ENCODE results near the gene ITGAV. TPM values are rescaled to one million over a fixed set of nuclear protein-coding genes. Genes with fewer than 3 reads are reported as not detected.

ITGAV gene
- total and polyA plus RNA-seq, 2 donors (not counting 3 experiments of a cell fraction or from before 2014, with no cell fraction given), result 61.8 to 131 TPM

GRCh38 chr2:186599186-186599778 is 9.4 kb downstream of the ITGAV start:
- POLR2A ChIA-PET, result no interaction called here
- DNase-seq (ENCODE audit: low read depth, low spot score), result peak; percentile 65
- intact Hi-C loops (cut with micrococcal nuclease), result no loop called here

GRCh38 chr2:186603286-186603685 is 13.4 kb downstream of the ITGAV start:
- ChIA-PET POLR2A (interaction anchor here (2.0 kb wide), 1 partner anchor 14 kb away, joined by 4 read pairs; the partner anchor contains the start of gene ITGAV), CTCF (interaction anchor here (2.0 to 2.7 kb wide), 2 partner anchors 14 to 38 kb away, joined by 5 to 9 read pairs; partner anchors contain the start of gene ITGAV)
- intact Hi-C loops (cut with micrococcal nuclease) (no loop called here), dilution Hi-C loops (cut with MboI; ENCODE audit: extremely low pct_ligation_motif_present, low sequenced_read_pairs) (no loop called here)
- Histone ChIP-seq H2AFZ (ENCODE audit: low read depth, low read length) (no peak overlapping the region), H3K9ac (replicated peaks; ENCODE audit: extremely low read depth, insufficient read depth, low read length) (no peak overlapping the region), H3K4me3 (replicated peaks in 1 of 3; ENCODE audit: insufficient read depth in 1 of 3, low read depth in 1 of 3, low read length in 3 of 3) (no peak overlapping the region), H3K9me3 (replicated peaks; ENCODE audit: control insufficient read depth, insufficient read depth, low read length) (no peaks in the 10 kb centered on the region), H3K27ac (ENCODE audit: insufficient read depth, low read depth, low read length) (no peak overlapping the region), H3K79me2 (ENCODE audit: control insufficient read depth, insufficient read depth, low read length) (peaks cover 62% of the 10 kb centered on the region), H3K9me1 (replicated peaks; ENCODE audit: control insufficient read depth, extremely low read depth, insufficient read depth, low read length) (no peaks in the 10 kb centered on the region), H4K20me1 (replicated peaks; ENCODE audit: control insufficient read depth, extremely low read depth, insufficient read depth, low read length) (peaks cover 1% of the 10 kb centered on the region), H3K36me3 (ENCODE audit: control insufficient read depth in 2 of 2, extremely low read depth in 1 of 2, insufficient read depth in 2 of 2, low read length in 2 of 2) (peaks cover 7 to 17% of the 10 kb centered on the region in 2 experiments), H3K4me2 (ENCODE audit: insufficient read depth, low read length) (no peak overlapping the region), H3K4me1 (ENCODE audit: control insufficient read depth, extremely low read depth, insufficient read depth, low read length) (peaks cover 28% of the 10 kb centered on the region), H3K27me3 (ENCODE audit: control insufficient read depth in 2 of 2, insufficient read depth in 2 of 2, low read length in 2 of 2) (no peaks in the 10 kb centered on the region)
- BruUV-seq (replicated peaks), result no TSS peak
- TF ChIP-seq JUN (IDR thresholded peaks at IDR 0.05; ENCODE audit: borderline replicate concordance, insufficient read depth, insufficient read length, low read depth) (peak; percentile 28), CTCF (IDR thresholded peaks at IDR 0.05; ENCODE audit: extremely low read depth in 1 of 2, insufficient read depth in 1 of 2, low read depth in 1 of 2, low read length in 2 of 2) (no peak), MAX (IDR thresholded peaks at IDR 0.05; ENCODE audit: insufficient read depth, insufficient read length) (no peak)
- DNase-seq (ENCODE audit: low read depth, low spot score) (peak; percentile 93), FAIRE-seq (peak; percentile 35)

More at GRCh38 chr2:186599186-186599778, 9.4 kb downstream of the ITGAV start:
- TF ChIP-seq FOS (IDR thresholded peaks at IDR 0.05; ENCODE audit: borderline replicate concordance, insufficient read depth, low read length), result peak; percentile 45
- TF ChIP-seq GATA2 (IDR thresholded peaks at IDR 0.05; ENCODE audit: insufficient read depth, insufficient read length, low read depth, low read length), result no peak
- no peaks in the 10 kb centered on the region for H4K20me1 ChIP-seq (replicated peaks; ENCODE audit: control insufficient read depth, extremely low read depth, insufficient read depth, low read length)
- BruUV-seq (replicated peaks), result no TSS peak
- no peak overlapping the region for H3K4me2 ChIP-seq (ENCODE audit: insufficient read depth, low read length)
- H3K9me1 ChIP-seq (replicated peaks; ENCODE audit: control insufficient read depth, extremely low read depth, insufficient read depth, low read length), result no peaks in the 10 kb centered on the region
- no peak overlapping the region for H3K27ac ChIP-seq (ENCODE audit: insufficient read depth, low read depth, low read length)
- CTCF ChIA-PET, result interaction anchor here (1.0 to 3.3 kb wide), 3 partner anchors 10 to 95 kb away, joined by 3 to 11 read pairs (median 4); no protein-coding TSS in a partner anchor
- H3K79me2 ChIP-seq (ENCODE audit: control insufficient read depth, insufficient read depth, low read length), result peaks cover 70% of the 10 kb centered on the region
- no peak overlapping the region for H3K4me3 ChIP-seq (replicated peaks in 1 of 3; ENCODE audit: insufficient read depth in 1 of 3, low read depth in 1 of 3, low read length in 3 of 3)
- peaks cover 4 to 7% of the 10 kb centered on the region in 2 experiments for H3K36me3 ChIP-seq (ENCODE audit: control insufficient read depth in 2 of 2, extremely low read depth in 1 of 2, insufficient read depth in 2 of 2, low read length in 2 of 2)
- H3K27me3 ChIP-seq (ENCODE audit: control insufficient read depth in 2 of 2, insufficient read depth in 2 of 2, low read length in 2 of 2), result no peaks in the 10 kb centered on the region
- H3K9me3 ChIP-seq (replicated peaks; ENCODE audit: control insufficient read depth, insufficient read depth, low read length), result no peaks in the 10 kb centered on the region
- FAIRE-seq, result no peak
- H2AFZ ChIP-seq (ENCODE audit: low read depth, low read length), result no peak overlapping the region
- dilution Hi-C loops (cut with MboI; ENCODE audit: extremely low pct_ligation_motif_present, low sequenced_read_pairs), result no loop called here
- no peak overlapping the region for H3K9ac ChIP-seq (replicated peaks; ENCODE audit: extremely low read depth, insufficient read depth, low read length)
- peaks cover 25% of the 10 kb centered on the region for H3K4me1 ChIP-seq (ENCODE audit: control insufficient read depth, extremely low read depth, insufficient read depth, low read length)
